ENCODE measurements around the gene ITGA6. TPM values are rescaled to one million over a fixed set of nuclear protein-coding genes. Genes with fewer than 3 reads are reported as not detected.

Gene ITGA6
- total and polyA plus RNA-seq, 8 donors, result 14.7 to 92.7 (median 54.8) TPM

DNA sequence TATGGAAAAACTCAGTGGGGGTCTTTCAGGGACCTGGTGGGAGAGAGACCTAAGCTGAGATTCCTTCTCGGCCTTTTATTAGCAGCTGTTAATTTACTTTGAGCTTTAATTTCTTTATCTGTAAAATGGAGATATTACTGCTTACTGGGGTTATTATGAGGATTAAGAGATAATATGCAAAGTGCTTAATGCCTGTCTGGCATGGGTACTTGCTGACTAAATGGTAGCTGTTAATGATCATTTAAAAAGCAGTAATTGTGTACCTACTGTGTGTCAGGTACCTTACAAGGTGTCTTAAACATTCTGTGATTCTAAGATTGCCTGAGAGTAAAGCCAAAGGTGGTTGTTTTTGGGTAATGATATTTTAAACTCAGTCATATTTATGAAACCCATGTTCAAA lies 2.6 kb downstream of the ITGA6 start:
- H3K4me1 ChIP-seq, result peaks cover 13 to 47% (median 31%) of the 10 kb centered on the region in 3 donors
- 21 to 25% methylated on average over 1 of the region's 1 CpG for WGBS, 2 donors
- no peaks in the 10 kb centered on the region for H3K9me3 ChIP-seq
- TF ChIP-seq, protein P1, sequence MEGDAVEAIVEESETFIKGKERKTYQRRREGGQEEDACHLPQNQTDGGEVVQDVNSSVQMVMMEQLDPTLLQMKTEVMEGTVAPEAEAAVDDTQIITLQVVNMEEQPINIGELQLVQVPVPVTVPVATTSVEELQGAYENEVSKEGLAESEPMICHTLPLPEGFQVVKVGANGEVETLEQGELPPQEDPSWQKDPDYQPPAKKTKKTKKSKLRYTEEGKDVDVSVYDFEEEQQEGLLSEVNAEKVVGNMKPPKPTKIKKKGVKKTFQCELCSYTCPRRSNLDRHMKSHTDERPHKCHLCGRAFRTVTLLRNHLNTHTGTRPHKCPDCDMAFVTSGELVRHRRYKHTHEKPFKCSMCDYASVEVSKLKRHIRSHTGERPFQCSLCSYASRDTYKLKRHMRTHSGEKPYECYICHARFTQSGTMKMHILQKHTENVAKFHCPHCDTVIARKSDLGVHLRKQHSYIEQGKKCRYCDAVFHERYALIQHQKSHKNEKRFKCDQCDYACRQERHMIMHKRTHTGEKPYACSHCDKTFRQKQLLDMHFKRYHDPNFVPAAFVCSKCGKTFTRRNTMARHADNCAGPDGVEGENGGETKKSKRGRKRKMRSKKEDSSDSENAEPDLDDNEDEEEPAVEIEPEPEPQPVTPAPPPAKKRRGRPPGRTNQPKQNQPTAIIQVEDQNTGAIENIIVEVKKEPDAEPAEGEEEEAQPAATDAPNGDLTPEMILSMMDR (IDR thresholded peaks at IDR 0.05), result no peak
- ATAC-seq (no peak), FAIRE-seq (no peak), DNase-seq (no peak)
- no peaks in the 10 kb centered on the region for H3K36me3 ChIP-seq
- intact Hi-C loops (cut with DNase I), result no loop called here
- H3K4me3 ChIP-seq, result peak overlapping the region in 3 of 4 donors; percentile 5 to 90 (median 83)
- H3K27me3 ChIP-seq, result no peaks in the 10 kb centered on the region
- H3K27ac ChIP-seq, result peak overlapping the region in 3 of 4 donors; percentile 96 to 98 (median 98)

DNA sequence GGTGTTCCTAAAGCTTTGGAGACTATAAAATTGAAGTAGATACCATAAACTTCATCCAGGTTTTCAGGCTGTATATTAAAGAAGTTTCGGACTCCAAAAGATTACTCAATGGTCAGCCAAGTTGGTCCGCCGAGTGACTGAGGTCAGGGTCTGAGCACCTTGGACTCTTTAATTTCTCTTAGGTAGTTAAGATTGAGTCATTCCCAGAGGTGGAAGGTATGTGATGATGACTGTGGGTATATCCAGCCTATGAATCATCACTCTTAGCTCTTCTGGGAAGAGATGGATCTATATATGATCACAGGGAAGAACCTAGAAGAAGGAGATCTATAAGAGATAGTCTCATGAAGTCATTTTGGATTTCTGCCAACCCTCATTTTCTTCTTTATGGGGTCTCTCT lies 3.3 kb downstream of the ITGA6 start:
- H3K9me3 ChIP-seq, result no peaks in the 10 kb centered on the region
- DNase-seq (no peak), ATAC-seq (no peak), FAIRE-seq (no peak)
- H3K4me1 ChIP-seq, result peaks cover 13 to 53% (median 33%) of the 10 kb centered on the region in 3 donors
- peak overlapping the region in 2 of 4 donors; percentile 98 for H3K27ac ChIP-seq
- no peaks in the 10 kb centered on the region for H3K27me3 ChIP-seq
- no peaks in the 10 kb centered on the region for H3K36me3 ChIP-seq
- WGBS, 2 donors, result 53 to 55% methylated on average over 3 of the region's 3 CpGs
- intact Hi-C loops (cut with DNase I), result no loop called here
- TF ChIP-seq, protein P1 (IDR thresholded peaks at IDR 0.05), result no peak
- peak overlapping the region in 3 of 4 donors; percentile 5 to 90 (median 83) for H3K4me3 ChIP-seq

DNA sequence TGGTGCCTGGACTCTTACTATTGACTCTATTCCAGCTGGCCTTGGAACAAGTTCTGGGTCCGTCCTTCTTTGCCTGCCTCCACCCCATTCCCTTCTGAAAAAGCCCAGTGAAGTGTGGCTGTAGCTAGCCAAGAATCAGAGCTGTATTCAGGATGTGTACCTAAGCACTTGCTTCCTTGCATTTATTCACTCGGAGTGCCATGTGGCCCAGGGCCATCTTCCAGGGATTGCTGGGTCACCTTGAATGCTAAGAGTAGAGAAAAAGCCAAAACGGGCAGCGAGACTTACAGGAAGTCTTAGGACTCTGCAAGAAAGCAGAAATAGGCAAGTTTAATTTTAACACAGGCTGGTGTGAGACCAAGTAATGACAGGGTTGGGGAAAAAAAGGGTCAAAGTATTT lies 4.1 kb downstream of the ITGA6 start:
- Histone ChIP-seq H3K4me1 (peaks cover 13 to 61% (median 39%) of the 10 kb centered on the region in 3 donors), H3K9me3 (no peaks in the 10 kb centered on the region), H3K36me3 (no peaks in the 10 kb centered on the region), H3K27ac (peak overlapping the region in 3 of 4 donors; percentile 1 to 98 (median 98)), H3K27me3 (no peaks in the 10 kb centered on the region), H3K4me3 (peak overlapping the region in 1 of 4 donors; percentile 90)
- FAIRE-seq (no peak), DNase-seq (peak in 5 of 6 donors; percentile 58 to 80 (median 72)), ATAC-seq (peak; percentile 8 to 41 (median 19))
- intact Hi-C loops (cut with DNase I), result no loop called here
- TF ChIP-seq, protein P1 (IDR thresholded peaks at IDR 0.05), result no peak
- 15 to 21% methylated on average over 4 of the region's 4 CpGs for WGBS, 2 donors

DNA sequence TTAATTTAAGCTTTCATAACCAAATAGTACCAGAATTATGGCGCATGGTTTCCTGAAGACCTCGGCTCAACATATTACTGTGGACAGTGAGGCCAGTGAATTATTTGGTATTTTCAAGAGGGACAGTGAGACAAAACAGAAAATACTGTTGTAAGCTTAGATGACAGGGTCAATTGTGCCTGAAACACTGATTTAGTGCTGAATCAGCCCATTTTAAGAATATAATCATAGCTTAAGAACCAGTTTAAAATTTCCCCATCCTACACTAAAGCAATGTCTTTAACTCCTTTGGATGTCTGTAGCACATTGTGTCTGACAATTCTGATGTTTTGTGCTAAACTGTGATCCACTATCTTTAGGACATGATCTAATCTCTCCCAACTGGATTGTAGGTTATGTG lies 4.6 kb downstream of the ITGA6 start:
- peak overlapping the region in 2 of 4 donors; percentile 98 for H3K27ac ChIP-seq
- 73 to 77% methylated on average over 2 of the region's 2 CpGs for WGBS, 2 donors
- no peaks in the 10 kb centered on the region for H3K27me3 ChIP-seq
- no peaks in the 10 kb centered on the region for H3K9me3 ChIP-seq
- peaks cover 13 to 67% (median 39%) of the 10 kb centered on the region in 3 donors for H3K4me1 ChIP-seq
- H3K36me3 ChIP-seq, result no peaks in the 10 kb centered on the region
- intact Hi-C loops (cut with DNase I), result no loop called here
- TF ChIP-seq, protein P1 (IDR thresholded peaks at IDR 0.05), result no peak
- no peak overlapping the region for H3K4me3 ChIP-seq
- DNase-seq, result no peak
- no peak for FAIRE-seq
- ATAC-seq, result no peak

DNA sequence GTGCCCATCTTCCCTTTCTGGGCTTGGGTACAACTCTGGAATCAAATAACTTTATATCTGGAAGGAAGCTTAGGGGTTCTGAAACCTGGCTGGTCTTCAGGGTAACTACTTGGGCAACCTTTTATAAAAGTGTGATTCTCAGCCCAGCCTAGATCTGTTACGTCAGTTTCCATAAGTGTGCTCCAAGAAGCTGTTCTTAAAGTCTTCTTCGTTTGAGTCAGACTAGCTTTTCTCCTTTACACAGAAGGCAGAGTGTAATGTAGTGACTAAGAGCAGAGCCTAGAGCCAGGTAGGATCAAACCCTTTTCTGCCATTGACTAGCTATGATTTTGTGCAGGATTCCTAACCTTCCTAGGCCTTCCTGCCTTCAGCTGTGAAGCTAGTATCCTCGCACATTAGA lies 5.8 kb downstream of the ITGA6 start:
- H3K27ac ChIP-seq, result peak overlapping the region in 1 of 4 donors; percentile 12
- ATAC-seq (no peak), FAIRE-seq (no peak), DNase-seq (no peak)
- WGBS, 2 donors, result 62 to 64% methylated on average over 3 of the region's 3 CpGs
- H3K4me1 ChIP-seq, result peaks cover 13 to 76% (median 39%) of the 10 kb centered on the region in 3 donors
- TF ChIP-seq, protein P1 (IDR thresholded peaks at IDR 0.05), result no peak
- H3K4me3 ChIP-seq, result no peak overlapping the region
- intact Hi-C loops (cut with DNase I), result no loop called here
- no peaks in the 10 kb centered on the region for H3K9me3 ChIP-seq
- H3K27me3 ChIP-seq, result no peaks in the 10 kb centered on the region
- H3K36me3 ChIP-seq, result no peaks in the 10 kb centered on the region
